RPMI7951 (cell line): Measurements from ENCODE around the gene CD1E. TPM values are rescaled to one million over a fixed set of nuclear protein-coding genes. Genes with fewer than 3 reads are reported as not detected.
A peak's percentile ranks its signal among the peaks of the same experiment; 100 is the strongest.
"Not testable (repeated sequence)": the region's sequence is repeated elsewhere in the genome, so short reads cannot be mapped to it uniquely, and the experiment has no call there.

Experiments used
- DNase-seq: peaks from one replicate; pipeline ENCODE4 v3.0.0-alpha.2; 2012; ENCODE audit warnings: low read depth
- total RNA-seq: library from RNA; depleted of rRNA; stranded (reverse); fragments of >200 nt; shearing (Covaris generic); gene quantifications from 2 replicates; pipeline ENCODE4 v1.2.3, GENCODE V29; 2014; rRNA removed

The CD1E gene
- not detected in 2 replicates for total RNA-seq

DNA sequence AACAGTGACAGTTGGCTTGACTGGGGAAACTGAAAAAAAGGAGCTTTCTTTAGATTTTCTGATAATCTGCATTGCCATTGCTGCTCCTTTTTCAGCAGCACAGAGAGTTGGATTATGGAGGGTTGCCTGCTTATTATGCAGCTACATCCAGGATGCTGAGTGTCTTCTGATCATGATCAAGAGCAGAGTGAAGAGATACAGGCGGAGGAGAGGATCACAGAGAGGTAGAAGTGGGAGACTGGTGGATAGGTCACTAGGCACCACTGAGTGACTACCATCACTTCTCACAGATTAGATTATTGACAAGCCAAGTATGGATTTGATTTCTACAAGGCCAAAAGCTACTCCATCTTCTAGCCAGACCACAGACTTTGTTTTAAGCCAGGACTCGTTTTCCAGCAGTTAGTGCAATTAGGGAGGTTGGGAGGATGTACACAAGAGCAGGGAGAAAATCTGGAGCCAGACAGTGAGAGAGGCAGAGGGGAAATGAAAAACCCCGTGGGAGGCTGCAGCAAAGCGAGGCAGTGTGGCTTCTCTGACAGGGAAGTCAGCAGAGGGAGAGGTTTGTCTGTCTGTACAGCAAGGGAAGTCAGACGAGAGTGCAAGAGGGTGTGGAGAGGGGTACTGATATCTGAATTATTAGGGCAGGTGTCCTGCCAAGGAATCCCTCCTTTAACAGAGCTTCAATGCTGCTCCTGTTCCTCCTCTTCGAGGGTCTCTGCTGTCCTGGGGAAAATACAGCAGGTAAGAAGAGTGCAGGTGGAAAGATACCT is at the start of gene CD1E:
Gene CD1E (plus strand): TSS at position 592 of the 773 bp plus-strand sequence. CDS start 95 bp downstream, at position 687.
- no peak for DNase-seq

DNA sequence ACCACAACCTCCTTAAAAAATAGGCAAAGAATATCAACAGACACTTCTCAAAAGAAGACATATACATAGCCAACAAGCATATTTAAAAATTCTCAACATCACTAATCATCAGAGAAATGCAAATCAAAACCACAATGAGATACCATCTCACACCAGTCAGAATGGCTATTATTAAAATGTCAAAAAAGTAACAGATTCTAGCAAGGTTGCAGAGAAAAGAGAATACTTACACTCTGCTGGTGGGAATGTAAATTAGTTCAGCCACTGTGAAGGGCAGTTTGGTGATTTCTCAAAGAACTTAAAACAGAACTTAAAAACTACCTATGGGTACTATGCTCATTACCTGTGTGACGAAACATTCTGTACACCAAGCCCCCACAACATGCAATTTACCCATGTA is 43.1 kb upstream of the CD1E start:
- DNase-seq = no peak

GRCh38 chr1:158311066-158311465 is 42.6 kb upstream of the CD1E start:
- no peak for DNase-seq

DNA sequence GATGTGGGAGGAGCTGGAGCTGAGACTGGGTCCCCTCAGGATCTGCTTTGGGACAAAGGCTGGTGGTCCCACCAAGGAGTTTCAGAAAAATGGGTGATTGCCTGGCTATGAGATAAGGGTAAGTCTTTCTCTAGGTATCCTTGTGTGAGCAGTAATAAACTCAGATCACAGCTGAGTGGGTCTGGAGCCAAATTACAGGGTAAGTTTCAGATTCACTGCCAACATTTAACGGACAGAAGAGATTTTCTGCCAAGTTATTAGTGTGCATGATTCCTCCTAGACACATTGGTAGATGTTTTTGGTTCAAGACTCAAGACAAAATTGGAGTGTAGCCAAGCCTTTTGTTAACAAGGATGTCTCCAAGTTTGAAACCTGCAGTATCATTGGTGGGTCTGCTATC is 29.8 kb upstream of the CD1E start:
- no peak for DNase-seq

- DNase-seq = no peak
Observed at GRCh38 chr1:158324395-158324794, 29.3 kb upstream of the CD1E start.

DNA sequence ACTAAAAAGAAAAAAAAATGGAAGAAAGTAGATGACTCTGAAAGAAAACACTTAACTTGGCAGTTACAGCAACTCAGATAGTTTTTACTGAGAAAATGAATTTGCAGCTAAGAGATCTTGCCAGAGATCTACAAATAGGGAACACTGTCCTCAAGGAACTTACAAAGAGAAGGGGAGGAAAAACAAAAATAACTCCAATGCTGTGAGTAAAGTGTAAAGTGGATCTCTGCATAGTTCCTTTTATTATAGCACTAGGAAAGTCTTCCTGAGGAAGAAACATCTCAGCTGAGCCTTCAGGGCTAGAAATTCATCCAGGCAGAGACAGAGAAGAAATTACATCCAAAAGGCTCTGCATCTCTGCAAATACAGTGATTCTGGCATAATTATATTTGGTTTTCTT is 26.2 kb upstream of the CD1E start:
- no peak for DNase-seq

DNA sequence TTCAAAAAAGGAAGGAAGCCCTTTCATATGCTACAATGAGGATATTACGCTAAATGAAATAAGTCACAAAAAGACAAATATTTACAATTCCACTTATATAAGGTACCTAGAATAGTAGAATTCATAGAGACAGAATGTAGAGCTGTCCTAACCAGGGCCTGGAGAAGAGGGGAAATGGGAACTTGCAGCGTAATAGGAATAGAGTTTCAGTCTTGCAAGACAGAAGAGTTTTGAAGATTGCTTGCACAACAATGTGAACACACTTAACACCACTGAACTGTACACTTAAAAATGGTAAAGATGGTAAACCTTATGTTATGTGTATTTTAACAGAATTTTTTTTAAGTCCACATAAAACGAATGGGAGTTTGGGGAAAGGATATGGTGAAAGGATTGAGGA is 25.3 kb upstream of the CD1E start:
- DNase-seq = no peak

DNA sequence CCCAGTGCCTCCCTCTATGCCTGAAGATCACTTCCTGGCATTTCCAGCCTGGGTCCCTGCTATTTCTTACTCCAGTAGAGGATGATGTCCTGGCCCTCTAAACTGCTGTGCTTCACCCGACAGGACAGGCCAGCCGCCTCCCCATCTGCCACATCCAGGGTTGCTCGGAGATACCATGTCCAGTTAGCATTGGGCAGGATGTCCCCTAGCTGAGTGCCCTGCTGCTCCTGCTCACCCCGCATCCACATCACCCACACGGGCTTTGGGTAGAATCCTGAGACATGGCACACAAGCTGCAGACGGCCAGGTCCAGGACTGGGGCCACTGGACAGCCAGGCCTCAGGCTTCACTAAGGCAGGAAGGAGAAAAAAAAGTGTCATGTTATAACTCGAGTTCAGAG is 24.4 kb upstream of the CD1E start:
- no peak for DNase-seq

- peak; percentile 12 for DNase-seq
Observed at GRCh38 chr1:158329733-158330132, 24.0 kb upstream of the CD1E start.

GRCh38 chr1:158330391-158331105 is 23.1 kb upstream of the CD1E start:
- DNase-seq = no peak

DNA sequence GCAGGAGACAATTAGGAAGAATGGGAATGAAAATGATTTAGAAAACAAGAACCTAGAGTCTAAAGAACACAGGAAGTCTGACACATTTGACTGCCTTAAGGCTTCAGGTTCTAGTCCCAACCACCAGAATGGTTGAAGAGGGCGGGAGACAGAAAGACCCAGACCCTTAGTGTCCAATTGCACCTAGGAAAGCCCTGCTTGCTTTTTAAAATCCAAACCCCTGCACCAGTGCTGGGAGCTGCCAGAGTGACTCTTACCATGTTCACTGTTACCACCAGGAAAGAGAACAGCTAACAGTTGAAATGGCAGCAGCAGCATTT is 22.6 kb upstream of the CD1E start:
- DNase-seq = no peak

DNA sequence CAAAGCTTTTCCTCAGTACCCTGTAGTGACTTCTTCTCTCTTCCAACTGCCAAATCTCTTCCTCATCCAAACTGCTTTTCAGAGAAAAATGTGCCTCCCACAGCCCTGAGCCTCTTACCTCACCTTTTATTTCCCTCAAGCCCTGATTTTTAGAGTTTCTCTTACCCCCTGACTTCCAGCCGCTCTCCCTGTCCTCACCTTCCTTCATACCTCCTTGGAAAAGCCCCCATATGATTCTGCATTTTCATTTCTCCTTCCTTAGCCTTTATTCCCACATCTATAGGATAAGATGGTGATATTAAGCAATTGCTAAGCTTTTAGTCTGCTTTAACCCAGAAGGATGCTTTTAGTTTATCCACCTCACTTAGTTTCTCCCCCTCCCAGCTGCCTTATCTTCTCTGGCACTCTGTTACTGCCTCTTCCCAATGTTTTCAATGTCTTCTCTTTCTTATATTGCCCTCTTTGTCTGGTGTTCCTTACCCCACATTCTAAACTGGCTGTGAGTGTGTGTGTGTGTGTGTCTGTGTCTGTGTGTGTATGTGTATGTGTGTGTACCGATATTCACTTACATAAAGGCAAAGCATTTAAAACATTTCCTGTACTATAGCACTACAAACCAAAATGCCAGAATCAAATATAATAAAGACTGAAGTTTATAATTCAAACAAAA is 22.1 kb upstream of the CD1E start, which contains the start of gene CD1B:
Gene CD1B (minus strand): TSS at position 51 of the 670 bp plus-strand sequence. CDS start 108 bp downstream, outside the sequence.
- no peak for DNase-seq

GRCh38 chr1:158333405-158334155 is 20.1 kb upstream of the CD1E start:
- DNase-seq = no peak

- DNase-seq = no peak
Observed at GRCh38 chr1:158334526-158335212, 19.0 kb upstream of the CD1E start.

DNA sequence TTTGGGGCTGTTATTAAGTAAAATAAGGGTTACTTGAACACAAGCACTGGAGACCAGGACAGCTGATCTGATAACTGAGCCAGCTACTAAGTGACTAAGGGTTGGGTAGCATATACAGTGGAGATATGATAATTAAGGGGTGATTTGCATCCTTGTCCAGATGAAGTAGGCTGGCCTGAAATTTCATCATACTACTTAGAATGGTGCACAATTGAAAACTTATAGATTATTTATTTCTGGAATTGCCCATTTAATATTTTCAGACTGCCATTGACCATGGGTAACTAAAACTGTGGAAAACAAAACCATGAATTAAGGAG is 18.5 kb upstream of the CD1E start:
- DNase-seq = no peak

- DNase-seq = not testable (repeated sequence)
Observed at GRCh38 chr1:158336413-158336812, 17.3 kb upstream of the CD1E start.

DNA sequence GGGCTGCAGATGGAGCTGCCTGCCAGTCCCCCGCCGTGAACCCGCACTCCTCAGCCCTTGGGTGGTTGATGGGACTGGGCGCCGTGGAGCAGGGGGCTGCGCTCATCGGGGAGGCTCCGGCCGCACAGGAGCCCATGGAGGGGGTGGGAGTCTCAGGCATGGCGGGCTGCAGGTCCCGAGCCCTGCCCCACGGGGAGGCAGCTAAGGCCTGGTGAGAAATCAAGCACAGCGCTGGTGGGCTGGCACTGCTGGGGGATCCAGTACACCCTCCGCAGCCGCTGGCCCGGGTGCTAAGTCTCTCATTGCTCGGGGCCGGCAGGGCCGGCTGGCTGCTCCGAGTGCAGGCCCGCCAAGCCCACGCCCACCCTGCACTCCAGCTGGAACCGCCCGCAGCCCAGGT is 4.7 kb upstream of the CD1E start:
- not testable (repeated sequence) for DNase-seq

- DNase-seq = no peak
Observed at GRCh38 chr1:158354255-158354654, 561 bp downstream of the CD1E start.

GRCh38 chr1:158355773-158356285 is 2.1 kb downstream of the CD1E start:
- no peak for DNase-seq

DNA sequence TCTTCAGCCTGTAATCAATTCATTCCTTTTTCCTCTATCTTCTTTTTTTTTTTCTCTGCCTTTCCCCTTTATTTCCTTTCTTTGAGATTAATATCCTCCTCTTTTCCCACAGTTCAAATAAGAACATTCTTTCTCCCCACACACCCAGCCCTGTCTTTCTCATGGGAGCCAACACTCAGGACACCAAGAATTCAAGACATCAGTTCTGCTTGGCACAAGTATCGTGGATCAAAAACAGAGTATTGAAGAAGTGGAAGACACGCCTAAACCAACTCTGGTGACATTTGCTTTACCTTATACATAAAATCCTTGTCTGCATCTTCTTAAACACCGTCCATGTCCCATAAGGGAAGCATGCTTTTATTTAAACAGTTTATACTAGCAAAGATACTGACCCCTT is 2.9 kb downstream of the CD1E start:
- DNase-seq = no peak

- no peak for DNase-seq
Observed at GRCh38 chr1:158357441-158357840, 3.7 kb downstream of the CD1E start.
